ENCODE data around the gene CHRNB4. TPM values are rescaled to one million over a fixed set of nuclear protein-coding genes. Genes with fewer than 3 reads are reported as not detected.

The CHRNB4 gene
- total RNA-seq, 1 experiment from 2014 or later, result 4.3 TPM

DNA sequence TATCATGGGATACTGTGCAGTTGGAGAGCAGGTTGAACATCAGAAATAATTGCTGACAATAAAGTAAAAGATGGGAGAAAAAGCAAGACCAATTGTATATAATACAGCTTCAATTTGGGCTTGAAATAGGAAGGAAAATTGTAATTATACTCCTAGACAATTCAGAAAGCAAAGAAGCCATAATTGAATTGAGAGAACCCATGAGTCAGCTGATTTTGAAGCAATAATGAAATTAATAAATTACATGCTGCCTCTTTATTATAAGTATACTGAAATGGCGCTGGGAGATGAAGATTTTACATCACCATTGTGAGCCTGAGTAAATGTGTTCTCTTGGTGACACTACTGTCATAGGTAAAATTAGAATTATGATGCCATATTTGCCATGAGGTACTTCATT is 43.4 kb downstream of the CHRNB4 start:
- DNase-seq, result no peak
- no peak overlapping the region for H3K4me3 ChIP-seq (ENCODE audit: insufficient read depth, low read depth, low read length)
- H3K36me3 ChIP-seq (replicated peaks; ENCODE audit: control insufficient read depth, insufficient read depth, low read length), result no peaks in the 10 kb centered on the region
- H3K27me3 ChIP-seq (ENCODE audit: control insufficient read depth, insufficient read depth, low read length), result no peaks in the 10 kb centered on the region

DNA sequence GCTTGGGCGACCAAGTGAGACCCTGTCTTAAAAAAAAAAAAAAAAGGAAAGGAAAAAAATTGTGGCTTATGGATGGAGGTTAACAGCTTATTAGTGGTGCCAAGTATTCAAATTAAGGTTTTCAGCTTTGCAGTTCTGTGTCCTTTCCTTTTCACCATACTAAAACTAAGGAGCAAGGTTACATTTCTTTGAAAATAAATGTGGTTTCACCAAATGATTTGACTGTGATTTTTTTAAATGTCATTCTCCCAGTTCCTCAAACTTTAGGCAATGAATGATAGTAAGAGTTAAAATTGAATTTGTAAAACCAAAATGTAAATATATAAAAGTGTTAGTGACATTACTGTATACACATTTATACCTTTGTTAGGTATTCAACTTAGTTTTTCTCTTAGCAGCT is 66.1 kb downstream of the CHRNB4 start:
- no peaks in the 10 kb centered on the region for H3K27me3 ChIP-seq (ENCODE audit: control insufficient read depth, insufficient read depth, low read length)
- H3K36me3 ChIP-seq (replicated peaks; ENCODE audit: control insufficient read depth, insufficient read depth, low read length), result no peaks in the 10 kb centered on the region
- no peak overlapping the region for H3K4me3 ChIP-seq (ENCODE audit: insufficient read depth, low read depth, low read length)
- DNase-seq, result no peak

Other genes with a start within 250 kb of the CHRNB4 start
- gene IREB2, start 203.0 kb downstream of the CHRNB4 start, total RNA-seq (2014; rRNA removed; shearing (Covaris generic)), result 37.6 and 49.9 TPM in 2 replicates
- gene HYKK, start 133.6 kb downstream of the CHRNB4 start, total RNA-seq (2014; rRNA removed; shearing (Covaris generic)), result 1.9 and 2.9 TPM in 2 replicates
- gene PSMA4, start 100.8 kb downstream of the CHRNB4 start, total RNA-seq (2014; rRNA removed; shearing (Covaris generic)), result 295 and 308 TPM in 2 replicates
- gene CHRNA5, start 75.7 kb downstream of the CHRNB4 start, total RNA-seq (2014; rRNA removed; shearing (Covaris generic)), result 7.8 and 10.0 TPM in 2 replicates
- 2.6 and 4.4 TPM in 2 replicates for gene CHRNA3, start 20.2 kb downstream of the CHRNB4 start, total RNA-seq (2014; rRNA removed; shearing (Covaris generic))
- 14.3 and 20.2 TPM in 2 replicates for gene ADAMTS7, start 170.3 kb upstream of the CHRNB4 start, total RNA-seq (2014; rRNA removed; shearing (Covaris generic))
- gene MORF4L1, start 231.7 kb upstream of the CHRNB4 start, total RNA-seq (2014; rRNA removed; shearing (Covaris generic)), result 235 and 339 TPM in 2 replicates